SK-N-SH (cell line): ENCODE results near the gene FAM53A. TPM values are rescaled to one million over a fixed set of nuclear protein-coding genes. Genes with fewer than 3 reads are reported as not detected.
A peak's percentile ranks its signal among the peaks of the same experiment; 100 is the strongest.

Experiments
- CTCF ChIA-PET: fragments of 300-600, 350-600 bp; formaldehyde crosslinking; extraction: SDS; loops from one replicate; lab custom pipeline; 2021; lab: Yijun Ruan, JAX
- POLR2A ChIA-PET: fragments of 350-600 bp; sonication (Branson Sonifier 250); formaldehyde crosslinking; extraction: SDS; loops from one replicate; lab custom pipeline; 2020; ENCODE audit warnings: antibody characterized with exemption, inconsistent platforms; lab: Yijun Ruan, JAX
- DNase-seq: peaks from one replicate; pipeline ENCODE4 v3.0.0; 2012
- H2AFZ ChIP-seq: fragments of 200-600 bp; sonication (generic); 2 replicates; pipeline ENCODE4 v1.8.1; 2016; ENCODE audit warnings: antibody characterized with exemption, mild to moderate bottlenecking, low read depth
- H3F3A ChIP-seq: fragments of 200-600 bp; sonication (generic); replicated peaks from 2 replicates; pipeline ENCODE3; 2016; ENCODE audit warnings: antibody characterized with exemption, mild to moderate bottlenecking; ENCODE audit not compliant: insufficient read depth
- H3K27ac ChIP-seq, 2 experiments: fragments of 200-500 bp in 1 of 2; fragments of 200-600 bp in 1 of 2; sonication (Bioruptor generic) in 1 of 2; sonication (generic), shearing (Covaris generic) in 1 of 2; 2 replicates each; pipeline versions ENCODE4 v1.5.1 to v1.6.1; 2014 to 2016; ENCODE audit warnings: low read depth in 2 of 2, inconsistent platforms in 1 of 2, low read length in 1 of 2, mild to moderate bottlenecking in 1 of 2, mixed read lengths in 1 of 2
- H3K27me3 ChIP-seq: fragments of 200-600 bp; sonication (generic), shearing (Covaris generic); 2 replicates; pipeline ENCODE4 v1.6.1; 2016; ENCODE audit warnings: mixed run types; ENCODE audit not compliant: insufficient read depth
- H3K36me3 ChIP-seq, 2 experiments: fragments of 200-500 bp in 1 of 2; fragments of 200-600 bp in 1 of 2; sonication (Bioruptor generic) in 1 of 2; sonication (generic) in 1 of 2; replicated peaks in 1 of 2; 2 replicates each; pipeline versions ENCODE3 to v1.5.1; 2014 to 2016; ENCODE audit warnings: low read length in 1 of 2, mild to moderate bottlenecking in 1 of 2; ENCODE audit not compliant: insufficient read depth in 2 of 2, control insufficient read depth in 1 of 2
- H3K4me1 ChIP-seq, 2 experiments: fragments of 200-500 bp in 1 of 2; fragments of 200-600 bp in 1 of 2; sonication (Bioruptor generic) in 1 of 2; sonication (generic), shearing (Covaris generic) in 1 of 2; 2 replicates each; pipeline versions ENCODE4 v1.5.1 to v1.6.1; 2014 to 2016; ENCODE audit warnings: low read depth in 1 of 2, low read length in 1 of 2, mixed run types in 1 of 2; ENCODE audit not compliant: insufficient read depth in 2 of 2, control insufficient read depth in 1 of 2
- H3K4me2 ChIP-seq: fragments of 200-600 bp; sonication (generic), shearing (Covaris generic); 2 replicates; pipeline ENCODE4 v1.6.1; 2017; ENCODE audit warnings: mixed run types
- H3K4me3 ChIP-seq, 2 experiments: fragments of 200-500 bp in 1 of 2; fragments of 200-600 bp in 1 of 2; sonication (Bioruptor generic) in 1 of 2; sonication (generic), shearing (Covaris generic) in 1 of 2; 2 replicates each; pipeline versions ENCODE4 v1.5.1 to v1.8.1; 2014 to 2016; ENCODE audit warnings: low read depth in 2 of 2, inconsistent platforms in 1 of 2, low read length in 1 of 2, mild to moderate bottlenecking in 1 of 2, mixed read lengths in 1 of 2, moderate library complexity in 1 of 2
- H3K79me2 ChIP-seq: fragments of 200-600 bp; sonication (generic); 2 replicates; pipeline ENCODE4 v1.8.1; 2017; ENCODE audit warnings: mild to moderate bottlenecking; ENCODE audit not compliant: insufficient read depth
- H3K9ac ChIP-seq: fragments of 200-600 bp; sonication (generic); 2 replicates; pipeline ENCODE4 v1.6.1; 2017; ENCODE audit warnings: mixed run types
- H3K9me2 ChIP-seq: fragments of 200-600 bp; sonication (generic); 2 replicates; pipeline ENCODE4 v1.6.1; 2017; ENCODE audit warnings: mixed run types
- H3K9me3 ChIP-seq: fragments of 200-600 bp; sonication (generic); 2 replicates; pipeline ENCODE4 v1.6.1; 2017; ENCODE audit warnings: mixed run types, mild to moderate bottlenecking, moderate library complexity
- H4K20me1 ChIP-seq: fragments of 200-600 bp; sonication (generic); 2 replicates; pipeline ENCODE4 v1.6.1; 2017; ENCODE audit warnings: mild to moderate bottlenecking, mixed run types; ENCODE audit not compliant: insufficient read depth
- CHD2 ChIP-seq: fragments of 150-350 bp; IDR thresholded peaks from 2 replicates; pipeline ENCODE4 v1.6.1; 2018; ENCODE audit warnings: low read length; ENCODE audit not compliant: partially characterized antibody
- ELF1 ChIP-seq: IDR thresholded peaks from 2 replicates; pipeline ENCODE4 v1.4.0; 2012
- FOSL2 ChIP-seq: IDR thresholded peaks from 2 replicates; pipeline ENCODE4 v1.4.0; 2012; ENCODE audit warnings: low read depth, mild to moderate bottlenecking, moderate library complexity, borderline replicate concordance
- FOXJ3 ChIP-seq: sonication (generic); formaldehyde crosslinking; IDR thresholded peaks from 2 replicates; pipeline ENCODE4 v1.5.1; 2020; ENCODE audit warnings: mild to moderate bottlenecking, missing genetic modification reagents
- MXI1 ChIP-seq: IDR thresholded peaks from 2 replicates; pipeline ENCODE4 v1.6.1; 2012; ENCODE audit warnings: mild to moderate bottlenecking, low read depth, low read length, improper control_type of control experiment
- POLR2AphosphoS5 ChIP-seq: IDR thresholded peaks from 2 replicates; pipeline ENCODE4 v1.6.1; 2012; ENCODE audit warnings: low read depth, low read length
- RCOR1 ChIP-seq: fragments of 150-350 bp; IDR thresholded peaks from 2 replicates; pipeline ENCODE4 v1.6.1; 2017; ENCODE audit warnings: antibody characterized with exemption, low read length
- RXRA ChIP-seq: IDR thresholded peaks from 2 replicates; pipeline ENCODE4 v1.4.0; 2012; ENCODE audit warnings: low read depth, mild to moderate bottlenecking, borderline replicate concordance
- SMC3 ChIP-seq: IDR thresholded peaks from 2 replicates; pipeline ENCODE4 v1.6.1; 2012; ENCODE audit warnings: low read depth, low read length, improper control_type of control experiment
- TAF1 ChIP-seq: IDR thresholded peaks from 2 replicates; pipeline ENCODE4 v1.6.1; 2012; ENCODE audit warnings: low read depth, mild to moderate bottlenecking, low read length, moderate library complexity, borderline replicate concordance
- TCF12 ChIP-seq: IDR thresholded peaks from 2 replicates; pipeline ENCODE4 v1.4.0; 2012
- WGBS: methylation state at CpG from one replicate; pipeline ENCODE4 v1.1.6; 2017; ENCODE audit warnings: low lambda C conversion rate; 5-methylcytosine and 5-hydroxymethylcytosine counted together
- polyA plus RNA-seq, 3 experiments: library from polyadenylated mRNA; depleted of rRNA; stranded (reverse); fragments of >200 nt; gene quantifications; 2 replicates each; pipeline ENCODE4 v1.2.3, GENCODE V29; 2012
- TF ChIP-seq, protein P1 (sequence below): IDR thresholded peaks from 2 replicates; pipeline ENCODE4 v1.4.0; 2012; ENCODE audit warnings: low read depth

The FAM53A gene
- polyA plus RNA-seq, 1 of the 3 experiments (the other 2 are of a cell fraction) = 7.6 TPM

DNA sequence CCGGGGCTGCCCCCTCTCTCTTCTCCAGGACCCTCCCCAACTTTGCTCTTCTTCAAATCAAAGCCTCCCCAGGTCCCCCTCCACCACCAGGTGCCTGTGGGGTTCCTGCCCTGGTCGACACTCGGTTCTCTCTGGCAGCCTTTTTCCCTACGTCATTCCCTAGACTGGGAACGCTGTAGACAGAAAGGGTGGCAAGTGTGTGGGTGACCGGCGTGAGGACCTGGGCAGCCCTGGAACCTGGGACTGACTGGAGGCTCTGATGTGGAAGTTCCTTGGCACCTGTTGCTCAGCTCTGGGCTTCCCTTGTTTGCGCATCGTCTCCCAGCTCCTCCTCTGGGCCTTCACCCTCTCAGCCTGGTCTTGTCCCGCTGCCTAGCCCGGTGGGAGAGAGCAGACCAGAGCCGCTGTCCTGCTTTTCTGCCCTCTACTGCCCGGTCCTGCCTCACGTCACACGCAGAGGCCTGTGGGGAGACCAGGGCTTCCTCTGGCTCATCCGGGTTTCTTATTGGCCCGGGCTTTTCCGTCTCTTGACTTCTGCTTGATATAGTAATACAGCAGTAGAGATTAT lies 38.5 kb upstream of the FAM53A start:
- Histone ChIP-seq H3F3A (peaks cover 9% of the 10 kb centered on the region), H3K9me3 (no peaks in the 10 kb centered on the region), H3K9ac (peak overlapping the region; percentile 74; the same call in 1 of the 2 replicates), H3K9me2 (no peaks in the 10 kb centered on the region), H4K20me1 (peaks cover under 1% of the 10 kb centered on the region; the same call in 1 of the 2 replicates), H2AFZ (peak overlapping the region; percentile 25; the same call in 1 of the 2 replicates), H3K4me1 (peaks cover 22 to 44% of the 10 kb centered on the region in 2 experiments), H3K27me3 (no peaks in the 10 kb centered on the region), H3K27ac (peak overlapping the region in 1 of 2 experiments; percentile 21; a peak in 1 of 4 replicates), H3K36me3 (peaks cover 7 to 15% of the 10 kb centered on the region in 2 experiments), H3K79me2 (peaks cover 90% of the 10 kb centered on the region), H3K4me3 (peak overlapping the region; percentile 64 to 69), H3K4me2 (peak overlapping the region; percentile 84)
- DNase-seq = peak; percentile 36
- POLR2A ChIA-PET = no interaction called here
- WGBS = 41% methylated on average over 17 of the region's 18 CpGs
- TF ChIP-seq FOSL2 (no peak), TAF1 (no peak), POLR2AphosphoS5 (no peak), MXI1 (no peak), ELF1 (no peak), RXRA (no peak), RCOR1 (no peak), TCF12 (no peak), CHD2 (no peak), FOXJ3 (CRISPR knock-in tag) (no peak)
- TF ChIP-seq, protein P1, sequence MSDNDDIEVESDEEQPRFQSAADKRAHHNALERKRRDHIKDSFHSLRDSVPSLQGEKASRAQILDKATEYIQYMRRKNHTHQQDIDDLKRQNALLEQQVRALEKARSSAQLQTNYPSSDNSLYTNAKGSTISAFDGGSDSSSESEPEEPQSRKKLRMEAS = no peak
- CTCF ChIA-PET = interaction anchor here (1.6 to 15.1 kb wide), 3 partner anchors 31 to 165 kb away, joined by 3 to 232 read pairs (median 3); no protein-coding TSS in a partner anchor

DNA sequence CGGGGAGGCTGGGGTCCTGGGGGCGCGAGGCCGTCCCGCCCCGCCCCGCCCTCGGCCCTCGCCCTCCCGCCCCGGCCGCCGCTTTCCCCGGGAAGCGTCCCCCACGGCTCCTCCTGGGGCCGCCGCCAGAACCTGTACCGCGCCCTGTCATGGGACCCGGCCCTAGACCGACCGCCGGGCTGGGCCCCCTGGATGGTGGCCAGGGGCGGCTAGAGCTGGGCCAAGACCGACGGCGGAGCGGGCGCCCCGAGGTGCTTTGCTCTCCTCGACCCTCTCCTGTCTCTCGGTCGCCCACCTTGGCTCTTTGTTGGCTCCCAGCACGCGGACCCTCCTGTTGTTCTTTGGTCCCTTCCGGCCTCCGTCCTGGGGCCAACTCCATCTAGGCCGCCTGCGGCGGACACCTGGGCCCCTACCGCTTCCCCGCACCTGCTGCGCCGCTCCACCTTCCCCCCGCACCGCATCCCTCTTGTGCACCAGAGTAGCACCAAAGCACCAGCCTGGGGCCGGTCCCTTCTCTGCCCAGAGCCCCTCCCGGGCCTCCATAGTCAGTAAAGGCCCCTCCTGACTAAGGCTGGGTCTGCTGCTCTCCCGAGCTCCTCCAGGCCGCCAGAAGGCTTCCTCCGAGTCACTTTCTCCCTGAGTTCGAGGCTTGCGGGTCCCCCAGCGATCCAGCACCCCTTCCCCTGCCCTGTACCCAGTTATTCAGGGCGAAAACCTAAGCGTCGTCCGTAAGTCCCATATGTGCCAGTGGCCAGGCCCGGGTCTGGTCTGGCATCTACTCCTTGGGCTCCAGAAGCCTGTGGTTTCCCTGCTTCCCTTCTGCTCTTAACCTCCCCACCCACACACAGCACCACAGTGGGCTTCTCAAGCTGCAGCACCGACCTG lies 37.8 kb upstream of the FAM53A start:
- ChIA-PET CTCF (interaction anchor here (0.6 to 15.1 kb wide), 5 partner anchors 14 to 166 kb away, joined by 3 to 232 read pairs (median 3); no protein-coding TSS in a partner anchor), POLR2A (interaction anchor here (0.7 to 1.8 kb wide), 4 partner anchors 10 to 364 kb away, joined by 3 to 16 read pairs (median 6); partner anchors contain the start of gene SLBP)
- Histone ChIP-seq H3K4me2 (peak overlapping the region; percentile 84), H3K9ac (peak overlapping the region; percentile 74), H3K9me3 (no peaks in the 10 kb centered on the region), H3K27me3 (no peaks in the 10 kb centered on the region), H3K4me3 (peak overlapping the region; percentile 64 to 69), H3K27ac (peak overlapping the region; percentile 21 to 59; a peak in 1 of 4 replicates), H3K36me3 (peaks cover 7 to 23% of the 10 kb centered on the region in 2 experiments), H3K9me2 (no peaks in the 10 kb centered on the region), H3K4me1 (peaks cover 14 to 46% of the 10 kb centered on the region in 2 experiments; a peak in 3 of 4 replicates), H2AFZ (no peak overlapping the region; the same call in 1 of the 2 replicates)
- DNase-seq = peak; percentile 34
- 5% methylated on average over 23 of the region's 61 CpGs for WGBS
- TF ChIP-seq SMC3 (no peak), POLR2AphosphoS5 (no peak; the same call in 1 of the 2 replicates)
- TF ChIP-seq, all 33 proteins: peak for 0
- no peaks in the 10 kb centered on the region for H4K20me1 ChIP-seq
- peaks cover 5% of the 10 kb centered on the region for H3F3A ChIP-seq
- H3K79me2 ChIP-seq = peaks cover 88% of the 10 kb centered on the region
